ENCODE results near the gene COL6A2.

Gene COL6A2

DNA sequence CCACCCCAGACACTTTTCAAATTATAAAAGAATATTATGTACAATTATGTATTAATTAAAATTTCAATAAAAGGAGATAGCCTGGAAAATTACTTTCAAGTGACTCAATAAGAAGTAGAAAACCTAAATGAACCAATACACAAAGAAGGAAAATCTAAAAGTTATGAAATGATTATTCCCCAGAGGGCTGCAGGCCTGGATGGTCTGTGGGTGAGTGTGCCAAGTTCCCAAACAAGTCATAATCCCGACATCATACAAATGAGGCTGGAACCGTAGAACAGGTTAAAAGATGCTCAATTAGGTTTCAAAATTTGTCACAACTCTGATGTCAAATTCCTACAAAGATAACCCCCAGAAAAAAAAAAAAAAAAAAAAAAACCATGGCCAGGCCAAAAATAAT is 73.7 kb downstream of the COL6A2 start:
- TF ChIP-seq GATA3 (IDR thresholded peaks at IDR 0.05; ENCODE audit: low read depth, low read length) = no peak
- no peak for TF ChIP-seq GATA2 (IDR thresholded peaks at IDR 0.05; ENCODE audit: low read depth, low read length)

DNA sequence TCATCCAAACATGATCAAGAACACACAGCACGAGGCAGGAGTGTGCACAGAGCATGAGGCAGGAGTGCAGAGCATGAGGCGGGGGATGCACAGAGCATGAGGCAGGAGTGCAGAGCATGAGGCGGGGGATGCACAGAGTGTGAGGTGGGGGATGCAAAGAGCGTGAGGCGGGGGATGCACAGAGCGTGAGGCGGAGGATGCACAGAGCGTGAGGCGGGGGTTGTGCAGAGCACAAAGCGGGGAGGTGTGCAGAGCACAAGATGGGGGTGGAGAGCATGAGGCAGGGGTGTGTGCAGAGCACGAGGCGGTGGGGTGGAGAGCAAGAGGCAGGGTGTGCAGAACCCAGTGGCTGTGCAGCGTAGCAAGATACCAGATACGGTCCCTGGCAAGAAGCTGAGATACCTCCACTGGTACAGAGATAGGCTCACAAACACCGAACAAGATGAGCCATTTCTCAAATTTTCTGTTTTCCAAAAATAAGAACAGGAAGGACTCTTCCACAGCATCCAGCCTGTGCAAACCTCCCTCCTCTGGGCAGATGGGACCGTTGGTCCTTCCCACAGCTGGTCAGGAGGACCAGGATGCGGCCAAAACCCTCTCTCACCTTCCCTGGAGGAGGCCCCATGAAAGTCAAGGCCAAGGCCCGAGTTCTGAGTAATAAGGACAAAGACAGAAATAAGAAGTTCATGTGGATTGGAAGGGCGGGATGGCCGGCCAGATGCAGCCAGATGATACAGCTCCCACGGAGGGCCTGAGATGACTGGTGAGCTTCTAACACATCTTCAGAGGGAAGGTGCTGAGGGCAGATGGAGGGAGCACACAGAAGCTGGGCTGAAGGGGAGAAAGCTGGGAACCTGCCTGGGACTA is 74.3 kb downstream of the COL6A2 start:
- no peak for TF ChIP-seq GATA2 (IDR thresholded peaks at IDR 0.05; ENCODE audit: low read depth, low read length)
- no peak for TF ChIP-seq GATA3 (IDR thresholded peaks at IDR 0.05; ENCODE audit: low read depth, low read length)

DNA sequence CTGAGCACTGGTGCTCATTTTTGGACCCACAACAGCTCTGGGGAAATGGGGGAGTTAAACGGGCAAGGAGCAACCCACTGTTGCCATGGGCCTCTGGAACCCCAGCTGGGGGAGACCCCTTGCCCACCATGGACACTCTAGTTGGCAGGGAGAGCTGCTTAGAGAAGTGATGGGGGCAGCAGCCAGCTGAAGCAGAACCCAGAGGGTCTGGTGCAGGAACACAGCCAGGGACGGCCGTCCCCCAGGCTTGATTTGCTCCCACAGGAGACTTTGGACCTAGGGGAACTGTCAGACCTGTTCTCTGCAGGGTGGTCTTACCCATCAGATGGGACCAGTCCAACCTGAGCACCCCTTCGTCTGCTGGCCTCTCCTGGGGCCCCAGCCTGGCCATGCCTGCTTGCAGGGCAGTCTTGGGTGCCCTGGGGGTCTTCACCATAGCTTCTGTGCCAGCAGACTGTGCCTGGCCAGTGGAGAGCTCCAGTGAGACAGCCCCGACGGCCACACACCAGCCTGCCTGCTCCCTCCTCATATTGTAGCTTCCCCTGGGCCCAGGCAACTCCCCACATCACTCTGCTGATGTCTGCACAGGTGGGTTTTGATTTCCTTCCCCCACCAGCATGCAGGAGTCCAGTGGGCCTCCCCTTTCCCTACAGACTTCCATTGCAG is 75.1 kb downstream of the COL6A2 start:
- TF ChIP-seq GATA2 (IDR thresholded peaks at IDR 0.05; ENCODE audit: low read depth, low read length) (no peak), GATA3 (IDR thresholded peaks at IDR 0.05; ENCODE audit: low read depth, low read length) (no peak)

DNA sequence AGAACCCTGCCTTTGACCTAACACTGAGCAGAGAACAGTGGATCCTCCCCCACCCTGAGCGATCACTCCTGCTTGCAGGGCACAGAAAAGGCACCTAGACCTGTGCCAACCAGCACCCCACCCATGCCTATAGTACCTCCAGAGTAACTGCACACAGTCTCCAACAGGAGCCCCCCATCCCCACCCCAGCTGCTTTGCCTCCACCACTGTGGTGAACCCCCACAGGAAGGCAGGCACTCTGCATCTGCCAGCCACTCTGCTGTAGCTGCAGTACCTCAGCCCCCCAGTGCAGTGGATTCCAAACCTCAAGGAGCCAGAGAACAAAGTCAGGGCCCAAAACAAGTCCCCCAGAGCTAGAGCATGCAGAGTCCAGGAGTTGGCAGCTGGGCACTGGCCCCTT is 75.7 kb downstream of the COL6A2 start:
- TF ChIP-seq GATA2 (IDR thresholded peaks at IDR 0.05; ENCODE audit: low read depth, low read length) (no peak), GATA3 (IDR thresholded peaks at IDR 0.05; ENCODE audit: low read depth, low read length) (no peak)

DNA sequence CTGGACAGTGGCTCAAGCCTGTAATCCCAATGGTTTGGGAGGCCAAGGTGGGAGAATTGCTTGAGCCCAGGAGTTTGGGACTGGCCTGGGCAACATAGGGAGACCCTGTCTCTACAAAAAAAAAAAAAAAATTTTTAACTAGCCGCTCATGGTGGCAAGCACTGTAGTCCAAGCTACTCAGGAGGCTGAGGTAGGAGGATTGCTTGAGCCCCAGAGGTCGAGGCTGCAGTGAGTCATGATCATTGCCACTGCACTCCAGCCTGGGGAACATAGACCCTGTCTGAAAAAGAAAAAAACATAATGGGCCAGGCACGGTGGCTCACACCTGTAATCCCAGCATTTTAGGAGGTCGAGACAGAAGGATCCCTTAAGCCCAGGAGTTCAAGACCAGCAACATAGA is 81.0 kb downstream of the COL6A2 start:
- TF ChIP-seq GATA3 (IDR thresholded peaks at IDR 0.05; ENCODE audit: low read depth, low read length) (no peak), GATA2 (IDR thresholded peaks at IDR 0.05; ENCODE audit: low read depth, low read length) (no peak)

Measured in SH-SY5Y (cell line).